DND-41 (cell line): ENCODE measurements around the gene DAD1.

ENCODE experiments used
- CTCF ChIP-seq: IDR thresholded peaks from 2 replicates; pipeline ENCODE4 v1.5.1; 2012; ENCODE audit warnings: borderline replicate concordance, low read length, moderate library complexity, mild to moderate bottlenecking; ENCODE audit not compliant: poor library complexity, severe bottlenecking; ENCODE audit errors: extremely low read depth
- EZH2 ChIP-seq: IDR thresholded peaks from 3 replicates; pipeline ENCODE4 v1.6.1; 2012; ENCODE audit warnings: borderline replicate concordance, low read depth, mild to moderate bottlenecking, moderate library complexity, low read length, inconsistent platforms; ENCODE audit not compliant: severe bottlenecking

DNA sequence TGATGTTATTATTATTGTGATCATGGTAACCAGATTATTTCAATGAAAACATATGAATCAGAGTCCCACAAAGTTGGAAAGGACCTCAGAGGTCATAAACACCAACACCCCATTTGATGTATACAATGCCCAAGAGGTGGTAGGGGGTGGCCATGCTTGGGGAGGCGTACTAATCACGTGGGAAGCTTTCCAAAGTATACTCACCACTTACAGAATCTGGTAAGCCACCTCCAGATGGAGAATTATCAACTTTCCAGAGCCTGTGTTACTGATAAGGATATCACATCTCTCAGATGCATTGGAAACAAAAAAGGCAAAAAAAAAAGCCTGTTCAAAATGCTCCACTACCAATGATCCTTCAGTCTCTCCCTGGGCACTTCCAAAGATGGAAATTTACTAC lies 8.4 kb downstream of the DAD1 start:
- TF ChIP-seq CTCF = no peak
- no peak for TF ChIP-seq EZH2
